ENCODE data around the gene GRK6.

The GRK6 gene

DNA sequence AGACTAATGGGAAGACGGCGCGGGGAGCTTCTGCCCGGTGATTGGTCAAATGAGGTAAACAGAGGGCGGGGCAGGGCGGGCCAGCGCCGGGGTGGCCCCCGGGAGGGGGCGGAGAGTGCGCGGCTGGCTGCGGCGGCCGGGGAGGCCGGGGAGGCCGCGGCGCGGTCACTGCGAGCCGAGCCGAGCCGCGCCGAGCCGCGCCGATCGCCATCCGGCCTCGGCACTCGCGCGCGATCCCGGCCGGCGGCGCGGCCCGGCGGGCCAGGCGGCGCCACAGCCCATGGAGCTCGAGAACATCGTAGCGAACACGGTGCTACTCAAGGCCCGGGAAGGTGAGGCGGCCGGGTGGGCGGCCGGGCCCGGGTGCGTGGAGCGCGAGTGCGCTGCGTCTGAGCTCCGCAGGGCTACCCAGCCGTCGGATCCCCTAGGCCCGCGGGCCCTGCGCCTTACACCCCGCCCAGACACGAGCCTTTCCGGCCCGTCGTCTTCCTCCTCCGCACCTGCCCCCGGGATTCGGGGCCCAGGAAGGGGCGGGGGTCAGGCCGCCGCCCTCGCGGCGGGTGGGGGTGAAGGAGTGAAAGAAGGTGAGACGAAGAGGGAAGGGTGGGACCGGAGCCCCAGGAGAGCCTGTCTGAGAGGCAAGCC is at the start of gene GRK6:
GRK6 (plus strand) TSS at position 111 of the 645 bp plus-strand sequence; CDS start at position 281, 170 bp downstream.
- H3K4me3 ChIP-seq (ENCODE audit: low read depth, low read length) = peak within 1 kb of the TSS; percentile 84
- TF ChIP-seq, protein P1, sequence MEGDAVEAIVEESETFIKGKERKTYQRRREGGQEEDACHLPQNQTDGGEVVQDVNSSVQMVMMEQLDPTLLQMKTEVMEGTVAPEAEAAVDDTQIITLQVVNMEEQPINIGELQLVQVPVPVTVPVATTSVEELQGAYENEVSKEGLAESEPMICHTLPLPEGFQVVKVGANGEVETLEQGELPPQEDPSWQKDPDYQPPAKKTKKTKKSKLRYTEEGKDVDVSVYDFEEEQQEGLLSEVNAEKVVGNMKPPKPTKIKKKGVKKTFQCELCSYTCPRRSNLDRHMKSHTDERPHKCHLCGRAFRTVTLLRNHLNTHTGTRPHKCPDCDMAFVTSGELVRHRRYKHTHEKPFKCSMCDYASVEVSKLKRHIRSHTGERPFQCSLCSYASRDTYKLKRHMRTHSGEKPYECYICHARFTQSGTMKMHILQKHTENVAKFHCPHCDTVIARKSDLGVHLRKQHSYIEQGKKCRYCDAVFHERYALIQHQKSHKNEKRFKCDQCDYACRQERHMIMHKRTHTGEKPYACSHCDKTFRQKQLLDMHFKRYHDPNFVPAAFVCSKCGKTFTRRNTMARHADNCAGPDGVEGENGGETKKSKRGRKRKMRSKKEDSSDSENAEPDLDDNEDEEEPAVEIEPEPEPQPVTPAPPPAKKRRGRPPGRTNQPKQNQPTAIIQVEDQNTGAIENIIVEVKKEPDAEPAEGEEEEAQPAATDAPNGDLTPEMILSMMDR (IDR thresholded peaks at IDR 0.05; ENCODE audit: low read depth, low read length) = no peak

DNA sequence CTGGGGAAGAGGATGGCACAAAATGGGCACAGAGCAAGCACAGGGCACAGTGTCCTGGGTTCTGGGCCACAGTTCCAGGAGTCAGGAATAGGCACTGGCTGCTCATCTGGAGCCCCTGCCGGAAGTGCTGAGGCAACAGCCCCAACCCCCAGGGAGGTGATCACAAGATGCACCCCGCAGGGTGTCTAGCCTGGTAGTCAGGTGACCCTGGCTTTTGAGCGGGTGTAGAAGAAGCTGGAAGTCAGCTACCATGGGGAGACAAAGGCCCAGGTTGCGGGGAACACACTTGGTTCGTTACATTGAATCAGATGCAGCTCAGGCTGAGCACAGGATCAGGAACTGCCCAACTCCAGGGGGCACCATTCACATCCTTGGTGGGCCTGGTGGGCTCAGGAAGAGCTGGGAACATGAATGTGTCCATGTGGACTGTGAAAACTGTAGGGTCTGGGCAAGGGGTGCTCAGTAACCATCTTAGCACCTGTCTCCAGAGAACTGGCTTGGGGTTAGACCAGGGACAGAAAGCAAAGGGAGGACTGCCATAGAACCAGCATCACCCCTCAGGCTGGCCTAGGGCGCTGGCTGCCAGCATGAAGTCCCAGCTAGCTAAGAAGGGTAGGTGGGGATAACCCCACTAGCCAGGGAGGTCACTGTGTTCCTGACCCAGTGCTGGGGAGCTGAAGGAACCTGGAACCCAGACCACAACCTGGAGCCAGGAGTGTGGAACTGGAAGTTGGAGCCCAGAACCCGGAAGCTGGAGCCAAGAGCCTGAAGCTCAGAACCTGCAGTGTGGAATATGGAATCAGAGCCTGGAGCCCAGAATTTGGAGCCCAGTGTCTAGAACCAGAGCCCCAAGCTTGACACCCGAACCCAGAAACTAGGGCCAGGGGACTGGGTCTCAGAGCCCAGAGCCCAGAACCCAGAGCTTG is 48.4 kb upstream of the GRK6 start:
- H3K4me3 ChIP-seq (ENCODE audit: low read depth, low read length) = no peak overlapping the region
- TF ChIP-seq, protein P1 (IDR thresholded peaks at IDR 0.05; ENCODE audit: low read depth, low read length) = no peak

DNA sequence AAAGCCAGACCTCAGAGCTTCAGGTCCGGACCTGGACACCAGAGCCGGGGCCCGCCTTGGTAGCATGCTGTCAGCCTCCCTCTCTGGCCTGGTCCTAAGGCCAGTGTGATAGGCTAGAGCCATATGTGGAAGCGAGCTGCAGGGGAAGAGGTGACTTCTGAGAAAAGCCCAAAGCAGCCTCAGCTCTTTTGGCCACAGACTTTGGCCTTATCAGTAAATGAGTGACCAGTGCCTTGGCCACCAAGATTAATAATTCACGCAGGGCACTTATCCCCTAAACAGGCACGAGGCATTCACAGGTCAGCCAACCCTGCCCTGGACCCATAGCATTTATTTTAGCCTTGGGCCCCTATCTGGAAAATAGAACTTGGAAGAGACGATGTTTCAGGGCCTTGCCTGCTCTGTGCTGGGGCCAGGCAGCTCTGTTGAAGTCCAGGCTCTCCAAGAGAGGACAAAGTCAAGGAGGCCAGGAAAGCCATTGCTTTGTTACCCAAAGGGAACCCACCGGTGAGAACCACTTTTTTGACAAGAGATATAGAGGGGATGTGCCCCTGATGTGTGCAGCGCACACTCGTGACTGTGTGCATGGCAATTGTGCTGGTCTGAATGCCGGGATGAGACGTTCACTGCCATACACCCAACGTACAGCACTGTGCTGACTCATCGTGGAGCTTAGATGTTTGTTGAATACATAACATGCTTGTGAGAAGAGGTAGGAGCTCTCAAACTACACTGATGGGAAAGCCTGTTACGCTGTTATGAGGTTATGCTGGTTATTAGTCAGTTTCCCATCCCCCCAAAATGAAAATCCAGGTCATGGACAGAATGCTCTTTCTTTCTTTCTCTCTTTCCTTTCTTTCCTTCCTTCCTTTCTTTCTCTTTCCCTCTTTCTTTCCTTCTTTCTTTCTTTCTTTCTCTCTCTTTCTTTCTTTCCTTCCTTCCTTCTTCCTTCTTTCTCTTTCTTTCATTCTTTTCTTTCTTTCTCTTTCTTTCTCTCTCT is 47.3 kb upstream of the GRK6 start:
- H3K4me3 ChIP-seq (ENCODE audit: low read depth, low read length) = no peak overlapping the region
- TF ChIP-seq, protein P1 (IDR thresholded peaks at IDR 0.05; ENCODE audit: low read depth, low read length) = no peak

DNA sequence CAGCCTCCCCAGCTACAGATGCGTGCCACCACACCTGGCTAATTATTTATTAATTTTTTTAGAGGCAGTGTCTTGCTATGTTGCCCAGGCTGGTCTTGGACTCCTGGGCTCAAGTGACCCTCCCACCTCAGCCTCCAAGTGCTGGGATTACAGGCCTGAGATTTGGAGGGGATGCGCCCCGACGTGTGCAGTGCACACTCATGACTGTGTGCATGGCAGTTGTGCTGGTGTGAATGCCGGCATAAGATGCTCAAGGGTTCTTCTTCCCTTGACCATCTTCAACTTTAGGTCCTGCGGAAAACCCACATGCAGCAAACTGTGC is 45.7 kb upstream of the GRK6 start:
- TF ChIP-seq, protein P1 (IDR thresholded peaks at IDR 0.05; ENCODE audit: low read depth, low read length) = no peak
- H3K4me3 ChIP-seq (ENCODE audit: low read depth, low read length) = no peak overlapping the region

DNA sequence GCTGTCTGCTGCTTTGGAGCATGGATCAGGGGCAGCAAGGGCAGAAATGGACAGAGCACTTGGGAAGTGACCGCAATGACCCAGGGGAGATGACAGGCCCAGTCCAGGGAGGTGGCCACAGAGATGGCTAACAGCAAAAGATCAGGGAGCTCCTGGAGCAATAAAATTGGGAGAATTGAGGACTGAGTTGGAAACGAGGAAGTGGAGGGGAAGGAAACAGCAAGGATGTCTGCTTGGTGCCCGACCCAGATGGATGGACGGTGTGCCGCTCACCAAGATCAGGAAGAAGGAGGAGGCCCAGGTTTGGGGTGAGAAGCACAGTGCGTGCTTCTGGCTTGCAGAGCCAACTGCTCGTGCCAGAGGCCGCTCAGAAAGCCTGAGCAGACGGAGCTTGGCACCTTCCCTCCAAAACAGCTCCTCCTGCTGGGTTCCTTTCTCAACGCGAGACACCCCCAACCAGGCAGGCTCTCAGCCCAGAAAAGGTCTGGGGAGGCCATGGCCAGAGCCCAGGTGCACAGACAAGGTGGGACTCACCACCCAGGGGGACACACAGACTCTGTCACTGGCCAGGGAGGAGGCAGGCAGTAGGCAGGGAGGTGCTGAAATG is 44.0 kb upstream of the GRK6 start:
- no peak overlapping the region for H3K4me3 ChIP-seq (ENCODE audit: low read depth, low read length)
- TF ChIP-seq, protein P1 (IDR thresholded peaks at IDR 0.05; ENCODE audit: low read depth, low read length) = 0 out of 2 replicates have a peak, but pooled peaks have one; percentile 26

DNA sequence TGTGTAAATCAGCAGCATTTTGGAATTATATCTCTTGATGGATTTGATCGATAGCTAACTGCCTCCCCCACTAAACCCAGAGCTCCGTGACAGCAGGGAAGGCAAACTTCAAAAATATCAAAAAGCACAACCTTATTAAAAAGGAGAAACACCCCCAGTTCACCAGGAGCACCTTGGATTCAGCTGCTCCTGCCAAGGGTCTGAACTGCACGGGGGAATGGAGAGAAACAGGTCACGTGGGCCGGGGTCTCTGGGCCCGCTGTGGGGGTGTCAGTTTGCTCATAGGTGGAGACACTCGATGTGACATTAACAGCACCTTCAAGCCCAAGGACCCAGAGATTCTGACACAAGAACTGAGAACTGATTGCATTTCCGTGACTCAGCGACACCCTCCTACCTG is 43.3 kb upstream of the GRK6 start:
- TF ChIP-seq, protein P1 (IDR thresholded peaks at IDR 0.05; ENCODE audit: low read depth, low read length) = no peak
- no peak overlapping the region for H3K4me3 ChIP-seq (ENCODE audit: low read depth, low read length)
